ENCODE data around the gene TBL1X.

GRCh38 chrX:9628779-9629493 lies 164.1 kb downstream of the TBL1X start:
- TF ChIP-seq CTCF (conservative IDR thresholded peaks at IDR 0.05) (no peak), ZFX (IDR thresholded peaks at IDR 0.05) (no peak)
